Esophagus squamous epithelium (tissue), 4 donors: ENCODE data around the gene ARID2.

Experiments
- CTCF ChIP-seq, 6 experiments: fragments of 450-650 bp in 4 of 6; fragments of 200-600 bp in 2 of 6; sonication (generic) in 2 of 6; IDR thresholded peaks; one replicate each; pipeline ENCODE4 v1.5.1; 2016 to 2019; ENCODE audit warnings: antibody characterized with exemption in 6 of 6, mild to moderate bottlenecking in 4 of 6, moderate library complexity in 4 of 6
- POLR2A ChIP-seq, 4 donors: fragments of 450-650 bp; IDR thresholded peaks; one replicate each; pipeline ENCODE4 v1.6.1; 2017; ENCODE audit warnings: antibody characterized with exemption in 4 of 4, mild to moderate bottlenecking in 4 of 4, moderate library complexity in 3 of 4

DNA sequence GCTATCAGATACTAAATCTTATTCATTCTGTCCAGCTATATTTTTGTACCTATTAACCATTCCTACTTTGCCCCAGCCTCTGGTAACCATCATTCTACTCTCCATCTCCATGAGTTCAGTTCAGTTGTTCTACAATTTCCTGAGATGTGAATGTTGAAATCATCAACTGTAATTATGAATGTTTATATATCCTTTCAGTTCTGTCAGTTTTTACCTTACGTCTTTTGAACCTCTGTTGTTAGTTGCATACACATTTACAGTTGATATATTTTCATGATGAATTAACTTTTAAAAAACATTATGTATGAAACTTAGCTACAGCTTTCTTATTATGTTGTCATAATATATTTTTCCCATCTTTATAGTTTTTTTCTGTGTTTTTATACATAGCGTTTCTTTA is 102.1 kb downstream of the ARID2 start:
- TF ChIP-seq CTCF (IDR thresholded peaks at IDR 0.05) (no peak), POLR2A (IDR thresholded peaks at IDR 0.05) (no peak)
